HG03520 (cell line): ENCODE data around the gene METTL9.
"Not testable (repeated sequence)": the region's sequence is repeated elsewhere in the genome, so short reads cannot be mapped to it uniquely, and the experiment has no call there.

ENCODE experiments used
- ATAC-seq: cut with Tn5 transposase; IDR thresholded peaks from one replicate; pipeline ENCODE4 v1.9.1; 2021; ENCODE audit warnings: mild to moderate bottlenecking, moderate library complexity; ENCODE audit not compliant: unreplicated experiment

The METTL9 gene

DNA sequence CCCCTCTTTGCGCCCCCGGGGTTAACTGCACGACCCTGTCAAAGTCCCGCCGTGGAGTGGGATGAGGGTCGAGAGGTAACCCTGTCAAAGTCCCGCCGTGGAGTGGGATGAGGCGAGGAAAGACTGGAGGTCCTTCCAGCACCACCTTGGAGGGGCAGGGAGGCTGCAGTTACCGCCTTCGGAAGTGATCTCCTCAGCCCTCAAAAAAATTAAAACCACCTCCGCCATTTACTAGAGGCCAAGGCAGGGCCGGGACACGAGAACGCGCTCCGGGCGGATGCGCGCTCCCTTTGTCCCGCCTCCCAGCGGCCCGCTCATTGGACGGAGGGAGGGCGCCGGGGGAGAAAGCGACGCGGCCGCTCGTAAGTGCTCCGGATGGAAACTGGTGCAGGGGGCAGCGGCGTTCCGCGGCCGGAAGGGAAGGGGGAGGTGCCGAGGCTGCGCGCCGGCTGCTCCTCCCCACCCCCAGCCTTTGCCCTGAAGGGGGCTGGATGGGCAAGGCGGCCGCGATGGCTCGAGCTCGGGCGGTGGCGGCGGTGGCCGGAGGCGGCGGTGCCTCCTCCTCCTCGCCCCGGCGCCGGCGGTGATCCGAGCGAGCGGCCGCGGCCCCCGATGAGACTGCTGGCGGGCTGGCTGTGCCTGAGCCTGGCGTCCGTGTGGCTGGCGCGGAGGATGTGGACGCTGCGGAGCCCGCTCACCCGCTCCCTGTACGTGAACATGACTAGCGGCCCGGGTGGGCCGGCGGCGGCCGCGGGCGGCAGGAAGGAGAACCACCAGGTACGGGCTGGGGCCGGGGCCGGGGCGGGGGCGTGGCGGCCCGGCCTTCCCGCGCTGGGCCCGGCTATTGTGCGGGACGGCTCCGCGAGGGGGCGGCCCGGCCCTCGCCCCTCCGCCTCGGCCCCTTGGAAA, at the start of gene METTL9:
TSS of gene METTL9 (plus strand) at position 456 of the 909 bp plus-strand sequence. CDS start at position 613, 157 bp downstream.
- ATAC-seq = peak; percentile 82

- ATAC-seq = not testable (repeated sequence)
Observed at GRCh38 chr16:21549975-21550374, 49.4 kb upstream of the METTL9 start.

GRCh38 chr16:21550435-21550834, 48.9 kb upstream of the METTL9 start:
- not testable (repeated sequence) for ATAC-seq

- ATAC-seq = not testable (repeated sequence)
Observed at GRCh38 chr16:21551076-21551475, 48.3 kb upstream of the METTL9 start.

- ATAC-seq = not testable (repeated sequence)
Observed at GRCh38 chr16:21551600-21551999, 47.8 kb upstream of the METTL9 start.

DNA sequence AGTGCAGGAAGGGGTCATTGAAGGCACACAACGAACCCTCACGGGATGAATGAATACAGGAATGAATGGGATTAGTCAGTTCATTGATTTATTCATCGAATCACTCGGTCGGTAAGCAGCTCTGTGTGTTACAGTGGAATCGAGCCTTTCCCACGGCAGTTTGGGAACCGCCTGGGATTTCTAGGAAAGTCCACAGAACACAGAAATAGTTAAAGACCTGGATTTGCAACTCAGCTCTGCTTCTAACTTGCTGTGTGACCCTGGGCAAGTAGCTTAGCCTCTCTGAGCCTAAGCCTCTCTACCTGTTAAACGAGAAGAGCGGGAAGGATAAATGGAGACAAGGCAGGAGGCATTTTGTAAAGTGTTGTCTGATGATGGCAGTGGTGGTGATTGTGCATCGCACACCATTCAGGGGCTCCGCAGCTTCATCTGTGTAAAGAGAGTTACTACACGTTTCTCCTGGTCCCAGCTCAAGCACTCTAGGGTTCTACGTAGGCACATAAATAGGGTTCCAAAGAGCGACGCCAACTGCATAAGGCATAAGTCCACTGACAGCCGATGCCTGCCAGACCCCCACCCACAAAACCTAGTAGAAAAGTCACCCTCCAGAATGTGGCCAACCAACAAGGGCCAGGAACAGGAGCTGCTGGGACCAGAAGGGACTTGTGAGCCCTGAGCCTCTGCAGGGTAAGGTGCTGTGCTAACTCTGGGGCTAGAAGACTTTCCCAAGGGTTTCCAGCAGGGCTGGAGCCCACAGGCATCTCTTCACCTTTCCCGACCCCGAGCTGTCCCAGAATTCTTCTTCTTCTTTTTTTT, 45.7 kb upstream of the METTL9 start:
- not testable (repeated sequence) for ATAC-seq

DNA sequence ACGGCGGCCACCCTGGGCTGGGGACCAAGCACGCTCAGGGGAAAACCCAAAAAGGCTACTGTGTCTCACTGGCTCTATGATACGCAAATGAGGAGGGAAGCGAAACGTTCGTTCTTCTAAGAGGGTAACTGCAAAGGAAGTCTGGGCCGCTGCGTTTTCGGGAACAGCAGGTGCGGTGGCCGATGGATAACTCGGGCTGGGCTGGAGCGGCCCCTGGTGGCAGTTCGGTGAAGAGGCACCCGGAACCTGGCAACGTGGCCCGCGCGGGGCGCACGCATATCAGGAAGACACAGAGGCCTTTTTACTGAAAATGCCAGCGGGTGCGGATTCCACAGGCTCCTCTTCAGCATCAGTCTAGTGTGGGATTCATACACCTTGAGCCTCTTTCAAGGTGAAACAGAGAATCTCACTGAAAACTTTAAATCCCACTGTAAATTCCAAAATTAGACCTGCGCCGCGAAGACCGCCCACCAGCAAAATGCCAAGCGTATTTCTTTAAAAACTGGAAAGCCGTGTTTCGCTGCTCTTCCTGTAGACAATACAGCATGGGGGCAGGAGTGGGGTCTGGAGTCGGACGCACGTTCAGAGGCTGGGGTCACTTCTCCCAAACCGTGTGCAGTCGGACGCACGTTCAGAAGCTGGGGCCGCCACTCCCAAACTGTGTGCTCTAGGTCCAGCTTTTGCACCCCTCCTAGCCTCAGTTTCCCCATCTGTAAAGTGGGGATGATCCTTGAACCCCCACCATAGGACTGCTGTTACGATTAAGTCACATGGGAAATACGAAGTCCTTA, 44.4 kb upstream of the METTL9 start:
- peak; percentile 95 for ATAC-seq

GRCh38 chr16:21555621-21556020, 43.8 kb upstream of the METTL9 start:
- ATAC-seq = not testable (repeated sequence)

- ATAC-seq = not testable (repeated sequence)
Observed at GRCh38 chr16:21556026-21556595, 43.3 kb upstream of the METTL9 start.

DNA sequence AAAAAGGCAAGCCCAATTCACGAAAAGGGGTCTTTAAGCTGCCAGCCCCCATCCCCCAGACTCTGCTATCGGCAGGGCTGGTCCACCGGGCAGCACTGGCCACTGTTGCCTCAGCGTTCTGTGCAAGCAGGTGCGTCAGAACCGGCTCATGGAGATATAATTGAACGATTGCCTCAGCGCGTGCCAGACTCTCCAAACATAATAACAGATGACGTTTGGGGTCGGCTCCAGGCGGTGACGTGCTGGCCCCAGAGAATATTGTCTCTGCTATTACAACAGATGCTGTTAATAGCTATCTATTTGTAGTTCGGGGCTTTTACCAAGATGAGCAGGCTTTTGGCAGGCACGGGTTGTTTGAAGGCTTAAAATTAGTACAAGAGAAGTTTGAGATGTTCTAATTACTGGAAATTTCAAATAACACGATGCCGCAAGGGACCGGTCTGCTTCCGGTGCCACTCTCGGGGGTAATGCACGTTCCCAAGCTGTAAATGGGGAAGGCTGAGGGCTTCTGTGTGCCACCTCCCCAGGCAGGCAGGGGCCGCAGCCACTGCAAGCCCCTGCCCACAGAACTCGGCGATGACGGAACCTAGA, 42.6 kb upstream of the METTL9 start:
- ATAC-seq = not testable (repeated sequence)

DNA sequence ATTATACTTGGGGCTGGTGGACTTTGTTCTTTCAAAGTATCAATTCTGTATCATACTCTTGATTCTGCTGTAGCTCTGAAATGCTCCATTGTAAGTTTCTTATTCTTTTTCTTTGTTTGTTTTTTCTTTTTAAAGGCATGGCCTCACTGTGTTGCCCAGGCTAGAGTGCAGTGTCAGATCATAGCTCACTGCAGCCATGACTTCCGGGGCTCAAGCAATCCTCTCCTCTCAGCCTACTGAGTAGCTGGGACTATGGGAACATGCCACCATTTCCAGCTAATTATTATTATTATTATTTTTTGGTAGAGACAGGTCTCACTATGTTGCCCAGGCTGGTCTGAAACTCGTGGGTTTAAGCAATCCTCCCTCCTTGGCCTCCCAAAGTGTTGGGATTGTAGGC, 38.9 kb upstream of the METTL9 start:
- ATAC-seq = no peak

GRCh38 chr16:21563676-21564075, 35.7 kb upstream of the METTL9 start:
- ATAC-seq = no peak

DNA sequence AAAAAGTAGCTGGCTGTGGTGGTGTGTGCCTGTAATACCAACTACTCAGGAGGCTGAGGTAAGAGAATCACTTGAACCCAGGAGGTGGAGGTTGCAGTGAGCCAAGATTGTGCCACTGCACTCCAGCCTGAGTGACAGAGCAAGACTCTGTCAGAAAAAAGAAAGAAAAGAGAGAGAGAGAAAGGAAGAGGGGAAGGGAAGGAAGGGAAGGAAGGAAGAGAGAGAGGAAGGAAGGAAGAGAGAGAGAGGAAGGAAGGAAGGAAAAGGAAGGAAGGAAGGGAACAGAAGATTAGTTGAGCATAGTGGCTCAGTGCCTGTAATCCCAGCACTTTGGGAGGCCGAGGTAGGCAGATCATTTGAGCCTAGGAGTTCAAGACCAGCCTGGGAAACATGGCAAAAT, 35.0 kb upstream of the METTL9 start:
- not testable (repeated sequence) for ATAC-seq

- ATAC-seq = no peak
Observed at GRCh38 chr16:21565507-21565860, 33.9 kb upstream of the METTL9 start.

DNA sequence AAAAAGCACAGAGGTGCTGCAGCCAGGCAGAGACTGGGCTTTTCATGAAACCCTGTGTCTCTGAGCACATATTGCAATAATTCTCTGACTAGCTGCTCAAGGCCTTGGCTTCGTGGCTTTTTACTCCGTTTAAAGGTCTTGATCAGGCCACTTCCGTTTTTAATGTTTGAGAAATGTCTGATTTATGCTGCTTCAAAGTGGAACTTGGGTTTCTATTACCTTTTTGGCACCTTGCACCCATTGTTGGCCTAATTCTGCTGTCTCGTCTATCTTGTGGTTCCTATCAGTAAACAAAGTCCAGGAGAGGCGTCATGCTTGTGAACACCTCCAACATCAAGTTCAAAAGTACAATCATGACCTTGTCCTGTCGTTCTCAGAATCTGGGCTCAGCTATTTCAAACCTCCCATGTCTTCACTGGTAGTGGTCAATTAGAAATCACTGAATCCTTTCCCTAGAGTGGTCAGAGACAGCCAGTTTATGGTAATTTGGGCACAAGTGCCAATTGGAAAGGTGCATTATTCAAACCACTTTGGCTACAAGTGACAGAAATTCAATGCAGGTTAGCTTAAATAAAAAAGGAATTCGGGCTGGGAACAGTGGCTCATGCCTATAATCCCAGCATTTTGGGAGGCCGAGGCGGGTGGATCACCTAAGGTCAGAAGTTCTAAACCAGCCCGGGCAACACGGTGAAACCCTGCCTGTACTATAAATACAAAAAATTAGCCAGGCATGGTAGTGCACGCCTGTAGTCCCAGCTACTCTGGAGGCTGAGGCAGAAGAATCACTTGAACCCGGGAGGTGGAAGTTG, 33.3 kb upstream of the METTL9 start:
- ATAC-seq = no peak

GRCh38 chr16:21566891-21567414, 32.4 kb upstream of the METTL9 start:
- ATAC-seq = no peak

- ATAC-seq = not testable (repeated sequence)
Observed at GRCh38 chr16:21567496-21567895, 31.9 kb upstream of the METTL9 start.

DNA sequence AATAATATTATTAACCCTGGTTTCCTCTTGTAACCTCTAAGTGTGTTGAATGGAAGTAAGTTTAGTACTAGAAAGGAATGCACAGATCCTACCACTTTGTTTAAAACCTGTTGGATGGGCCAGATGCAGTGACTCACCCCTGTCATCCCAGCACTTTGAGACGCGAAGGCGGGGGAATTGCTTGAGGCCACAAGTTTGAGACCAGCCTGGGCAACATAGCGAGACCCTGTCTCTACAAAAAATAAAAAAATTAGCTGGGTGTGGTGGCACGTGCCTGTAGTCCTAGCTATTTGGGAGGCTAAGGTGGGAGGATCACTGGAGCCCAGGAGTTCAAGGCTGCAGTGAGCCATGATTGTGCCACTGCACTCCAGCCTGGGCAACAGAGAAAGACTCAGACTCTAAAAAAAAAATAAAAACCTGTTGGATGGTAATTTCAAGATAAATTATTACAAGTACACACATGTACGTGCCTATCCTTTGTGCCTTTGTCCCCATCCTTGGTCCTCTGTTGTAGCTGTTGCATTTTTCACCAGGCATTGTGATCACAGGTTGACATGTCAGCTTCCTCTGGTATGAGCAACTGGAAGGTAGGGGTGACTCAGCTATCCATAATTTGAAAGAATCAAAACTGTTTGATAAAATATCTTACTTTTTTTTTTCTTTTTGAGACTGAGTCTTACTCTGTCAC, 30.7 kb upstream of the METTL9 start:
- no peak for ATAC-seq

GRCh38 chr16:21570676-21571017, 28.7 kb upstream of the METTL9 start:
- no peak for ATAC-seq
